SK-N-SH treated with all-trans-retinoic acid at 6 μM for 48 hours (cell line): ENCODE results near the gene STX18.

Experiments
- ATAC-seq: fragments of 200-7000 bp; cut with Tn5 transposase; 3 replicates; pipeline ENCODE4 v1.9.1; 2020; ENCODE audit warnings: mild to moderate bottlenecking, moderate library complexity
- ARNTL ChIP-seq: fragments of 450-650 bp; formaldehyde crosslinking; IDR thresholded peaks from 2 replicates; pipeline ENCODE4 v1.5.0; 2020; ENCODE audit warnings: low read depth, mild to moderate bottlenecking, moderate library complexity, borderline replicate concordance
- BACH2 ChIP-seq: fragments of 250-450 bp; sonication (Bioruptor Pico); IDR thresholded peaks from 2 replicates; pipeline ENCODE4 v1.9.0; 2021; ENCODE audit warnings: mild to moderate bottlenecking, borderline replicate concordance
- CSDC2 ChIP-seq: fragments of 250-450 bp; sonication (Bioruptor Pico); IDR thresholded peaks from 2 replicates; pipeline ENCODE4 v1.5.0; 2020; ENCODE audit warnings: mild to moderate bottlenecking, moderate library complexity
- ESRRG ChIP-seq: fragments of 250-450 bp; sonication (Bioruptor Pico); IDR thresholded peaks from 2 replicates; pipeline ENCODE4 v1.6.1; 2021; ENCODE audit warnings: mild to moderate bottlenecking
- GLIS3 ChIP-seq: fragments of 250-450 bp; sonication (Bioruptor Pico); IDR thresholded peaks from 2 replicates; pipeline ENCODE4 v1.5.0; 2020; ENCODE audit warnings: mild to moderate bottlenecking, moderate library complexity
- ISL1 ChIP-seq: fragments of 250-450 bp; sonication (Bioruptor Pico); IDR thresholded peaks from 2 replicates; pipeline ENCODE4 v2.1.2; 2022; ENCODE audit warnings: mild to moderate bottlenecking, moderate library complexity
- OSR1 ChIP-seq: fragments of 250-450 bp; sonication (Bioruptor Pico); IDR thresholded peaks from 2 replicates; pipeline ENCODE4 v1.8.0; 2022; ENCODE audit warnings: moderate library complexity, mild to moderate bottlenecking, inconsistent platforms
- PATZ1 ChIP-seq: fragments of 250-450 bp; sonication (Bioruptor Pico); IDR thresholded peaks from 2 replicates; pipeline ENCODE4 v1.8.0; 2020; ENCODE audit warnings: mild to moderate bottlenecking, moderate library complexity, borderline replicate concordance
- POU6F1 ChIP-seq: fragments of 250-450 bp; sonication (Bioruptor Pico); IDR thresholded peaks from 2 replicates; pipeline ENCODE4 v1.8.0; 2021; ENCODE audit warnings: low read depth, mild to moderate bottlenecking, moderate library complexity, borderline replicate concordance
- PPARA ChIP-seq: fragments of 250-450 bp; sonication (Bioruptor Pico); IDR thresholded peaks from 2 replicates; pipeline ENCODE4 v1.5.0; 2020; ENCODE audit warnings: mild to moderate bottlenecking, borderline replicate concordance
- RARB ChIP-seq: fragments of 250-450 bp; sonication (Bioruptor Pico); IDR thresholded peaks from 2 replicates; pipeline ENCODE4 v1.8.0; 2021; ENCODE audit warnings: mild to moderate bottlenecking, moderate library complexity
- SNAI2 ChIP-seq: fragments of 250-450 bp; sonication (Bioruptor Pico); IDR thresholded peaks from 2 replicates; pipeline ENCODE4 v1.5.0; 2020; ENCODE audit warnings: mild to moderate bottlenecking, moderate library complexity
- TCF4 ChIP-seq: fragments of 250-450 bp; sonication (Bioruptor Pico); IDR thresholded peaks from 2 replicates; pipeline ENCODE4 v1.8.0; 2021; ENCODE audit warnings: mild to moderate bottlenecking, moderate library complexity, borderline replicate concordance
- TOX ChIP-seq: fragments of 250-450 bp; sonication (Bioruptor Pico); IDR thresholded peaks from 2 replicates; pipeline ENCODE4 v1.8.0; 2021; ENCODE audit warnings: mild to moderate bottlenecking, moderate library complexity, borderline replicate concordance
- TSHZ2 ChIP-seq: fragments of 250-450 bp; sonication (Bioruptor Pico); IDR thresholded peaks from 2 replicates; pipeline ENCODE4 v1.5.0; 2020; ENCODE audit warnings: mild to moderate bottlenecking, moderate library complexity
- ZC3H10 ChIP-seq: fragments of 250-450 bp; sonication (Bioruptor Pico); IDR thresholded peaks from 2 replicates; pipeline ENCODE4 v1.5.1; 2021; ENCODE audit warnings: mild to moderate bottlenecking, moderate library complexity
- ZFP3 ChIP-seq: fragments of 250-450 bp; sonication (Bioruptor Pico); IDR thresholded peaks from 2 replicates; pipeline ENCODE4 v1.5.0; 2020; ENCODE audit warnings: mild to moderate bottlenecking, moderate library complexity
- ZFP30 ChIP-seq: fragments of 450-650 bp; formaldehyde crosslinking; IDR thresholded peaks from 2 replicates; pipeline ENCODE4 v1.5.0; 2022; ENCODE audit warnings: mild to moderate bottlenecking, moderate library complexity
- ZNF565 ChIP-seq: fragments of 450-650 bp; formaldehyde crosslinking; conservative IDR thresholded peaks from 2 replicates; pipeline ENCODE4 v1.5.0; 2020; ENCODE audit warnings: low read depth, mild to moderate bottlenecking, moderate library complexity
- ZNF70 ChIP-seq: fragments of 450-650 bp; formaldehyde crosslinking; IDR thresholded peaks from 2 replicates; pipeline ENCODE4 v1.5.0; 2020; ENCODE audit warnings: mild to moderate bottlenecking, moderate library complexity
- ZNF8 ChIP-seq: fragments of 450-650 bp; formaldehyde crosslinking; IDR thresholded peaks from 2 replicates; pipeline ENCODE4 v1.5.0; 2020; ENCODE audit warnings: mild to moderate bottlenecking, moderate library complexity
- TF ChIP-seq, protein P1 (sequence below): fragments of 250-450 bp; sonication (Bioruptor Pico); IDR thresholded peaks from 2 replicates; pipeline ENCODE4 v1.5.1; 2020; ENCODE audit warnings: low read depth, mild to moderate bottlenecking, moderate library complexity

Gene STX18

DNA sequence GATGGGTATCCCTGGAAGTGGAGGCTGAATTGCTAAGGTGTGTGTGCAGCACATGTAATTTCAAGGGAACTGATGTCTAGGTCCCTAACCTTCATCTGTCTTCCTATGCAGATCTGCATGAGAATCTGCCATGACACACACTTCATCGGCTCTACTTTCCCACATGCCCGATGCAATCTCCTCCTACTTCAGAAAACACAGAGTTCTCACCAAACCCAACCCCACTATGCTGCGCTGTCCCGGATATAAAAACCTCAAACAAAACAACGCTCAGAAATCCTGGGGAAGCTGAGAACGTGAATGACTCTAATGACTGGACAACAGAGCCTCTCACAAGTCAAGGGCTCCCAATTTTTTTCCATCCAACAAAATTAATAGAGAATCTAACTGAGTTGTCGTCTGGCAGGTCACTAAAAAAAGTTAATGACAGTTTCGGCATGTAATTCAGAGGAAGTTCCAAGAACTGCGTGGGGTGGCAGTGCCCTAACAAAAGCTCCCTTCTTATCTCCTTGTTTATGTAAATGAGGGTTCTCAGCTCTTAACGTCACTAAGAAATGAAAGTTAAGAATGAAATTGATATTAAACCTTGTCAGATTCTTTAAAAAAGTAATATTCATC, 39.0 kb downstream of the STX18 start:
- no peak for TF ChIP-seq RARB (CRISPR knock-in tag)
- no peak for TF ChIP-seq BACH2 (CRISPR knock-in tag)
- TF ChIP-seq OSR1 (CRISPR knock-in tag): no peak
- TF ChIP-seq POU6F1 (CRISPR knock-in tag): no peak
- no peak for TF ChIP-seq ZFP3 (CRISPR knock-in tag)
- no peak for TF ChIP-seq ZNF70 (CRISPR knock-in tag)
- no peak for TF ChIP-seq SNAI2 (CRISPR knock-in tag)
- TF ChIP-seq TOX (CRISPR knock-in tag): no peak
- TF ChIP-seq ZC3H10 (CRISPR knock-in tag): no peak
- no peak for TF ChIP-seq CSDC2
- TF ChIP-seq PATZ1 (CRISPR knock-in tag): no peak
- no peak for TF ChIP-seq ZFP30
- TF ChIP-seq ARNTL (CRISPR knock-in tag): no peak
- no peak for TF ChIP-seq TCF4 (CRISPR knock-in tag)
- no peak for ATAC-seq

DNA sequence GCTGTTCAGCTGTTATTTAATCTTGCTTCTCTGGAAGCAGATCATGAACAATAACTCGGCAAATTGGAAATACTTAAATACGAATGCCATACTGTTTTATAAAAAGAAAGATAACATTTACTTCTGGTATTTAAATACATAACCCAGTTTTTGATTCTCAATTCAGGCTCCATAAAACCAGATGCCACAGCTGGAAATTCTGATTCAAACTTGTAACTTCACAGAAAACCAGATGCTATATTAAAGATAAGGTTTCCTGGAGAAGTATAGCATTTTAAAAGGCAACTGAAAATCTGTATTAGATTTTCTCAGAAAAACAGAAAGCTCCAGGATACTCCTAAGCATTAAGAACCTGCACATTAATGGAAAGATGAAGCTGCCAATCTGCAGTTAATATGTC, 40.2 kb downstream of the STX18 start:
- ATAC-seq: no peak
- TF ChIP-seq TCF4 (CRISPR knock-in tag): peak; percentile 72; the same call in 1 of the 2 replicates
- TF ChIP-seq TSHZ2 (CRISPR knock-in tag): no peak

GRCh38 chr4:4499438-4500123, 42.3 kb downstream of the STX18 start:
- TF ChIP-seq PPARA (no peak), ZNF565 (no peak), OSR1 (CRISPR knock-in tag) (no peak), ZNF8 (no peak), POU6F1 (CRISPR knock-in tag) (no peak), ZFP30 (no peak), CSDC2 (no peak), TSHZ2 (CRISPR knock-in tag) (no peak), ZFP3 (CRISPR knock-in tag) (no peak), ISL1 (CRISPR knock-in tag) (no peak), ESRRG (no peak), GLIS3 (CRISPR knock-in tag) (no peak), PATZ1 (CRISPR knock-in tag) (no peak), SNAI2 (CRISPR knock-in tag) (no peak), ZC3H10 (CRISPR knock-in tag) (no peak), BACH2 (CRISPR knock-in tag) (no peak), ARNTL (CRISPR knock-in tag) (no peak)
- TF ChIP-seq, protein P1, sequence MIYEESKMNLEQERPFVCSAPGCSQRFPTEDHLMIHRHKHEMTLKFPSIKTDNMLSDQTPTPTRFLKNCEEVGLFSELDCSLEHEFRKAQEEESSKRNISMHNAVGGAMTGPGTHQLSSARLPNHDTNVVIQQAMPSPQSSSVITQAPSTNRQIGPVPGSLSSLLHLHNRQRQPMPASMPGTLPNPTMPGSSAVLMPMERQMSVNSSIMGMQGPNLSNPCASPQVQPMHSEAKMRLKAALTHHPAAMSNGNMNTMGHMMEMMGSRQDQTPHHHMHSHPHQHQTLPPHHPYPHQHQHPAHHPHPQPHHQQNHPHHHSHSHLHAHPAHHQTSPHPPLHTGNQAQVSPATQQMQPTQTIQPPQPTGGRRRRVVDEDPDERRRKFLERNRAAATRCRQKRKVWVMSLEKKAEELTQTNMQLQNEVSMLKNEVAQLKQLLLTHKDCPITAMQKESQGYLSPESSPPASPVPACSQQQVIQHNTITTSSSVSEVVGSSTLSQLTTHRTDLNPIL (CRISPR knock-in tag): no peak
- ATAC-seq: no peak
